HEK293T (cell line): ENCODE measurements around the gene FSIP1.

Experiments
- FOXA1 ChIP-seq: fragments of 450-650 bp; IDR thresholded peaks from 2 replicates; pipeline ENCODE4 v1.6.1; 2016; ENCODE audit warnings: mild to moderate bottlenecking
- FOXM1 ChIP-seq: fragments of 450-650 bp; IDR thresholded peaks from 2 replicates; pipeline ENCODE4 v1.6.1; 2017; ENCODE audit warnings: mild to moderate bottlenecking, borderline replicate concordance
- PKNOX1 ChIP-seq: fragments of 450-650 bp; IDR thresholded peaks from 2 replicates; pipeline ENCODE4 v1.6.1; 2016
- SP1 ChIP-seq: fragments of 450-650 bp; IDR thresholded peaks from 2 replicates; pipeline ENCODE4 v1.6.1; 2017
- SUZ12 ChIP-seq: fragments of 450-650 bp; IDR thresholded peaks from 2 replicates; pipeline ENCODE4 v1.6.1; 2016; ENCODE audit warnings: mild to moderate bottlenecking

GRCh38 chr15:39799552-39800011 lies 16.9 kb upstream of the FSIP1 start:
- no peak for TF ChIP-seq PKNOX1
- no peak for TF ChIP-seq FOXA1
- no peak for TF ChIP-seq SP1
- no peak for TF ChIP-seq FOXM1
- no peak for TF ChIP-seq SUZ12
